ENCODE data around the gene CMAS.

- TF ChIP-seq CTCF (conservative IDR thresholded peaks at IDR 0.05; ENCODE audit: low read depth in 2 of 2) (no peak), EZH2 (IDR thresholded peaks at IDR 0.05; ENCODE audit: low read depth, unreplicated experiment) (no peak), POLR2AphosphoS5 (IDR thresholded peaks at IDR 0.05; ENCODE audit: low read depth) (no peak), JUNB (IDR thresholded peaks at IDR 0.05; ENCODE audit: unreplicated experiment) (no peak), EZH2phosphoT487 (IDR thresholded peaks at IDR 0.05; ENCODE audit: unreplicated experiment) (no peak), REST (IDR thresholded peaks at IDR 0.05; ENCODE audit: unreplicated experiment) (no peak), CREB1 (CRISPR knock-in tag; IDR thresholded peaks at IDR 0.05; ENCODE audit: low read depth) (no peak), ZNF114 (CRISPR knock-in tag; IDR thresholded peaks at IDR 0.05) (no peak), ETS1 (IDR thresholded peaks at IDR 0.05) (no peak), ZNF331 (CRISPR knock-in tag; IDR thresholded peaks at IDR 0.05; ENCODE audit: low read depth) (no peak)
These were observed 36.2 kb downstream of the CMAS start for GRCh38 chr12:22082190-22082701.

All from GM23338 (cell line).